Measurements from ENCODE around the gene PPP6R2. TPM values are rescaled to one million over a fixed set of nuclear protein-coding genes. Genes with fewer than 3 reads are reported as not detected.

Gene PPP6R2
- total and polyA plus RNA-seq, 9 of the 15 experiments (the other 6 are each of a cell fraction or from before 2014, with no cell fraction given), result 0.32 to 39.8 (median 21.4) TPM

DNA sequence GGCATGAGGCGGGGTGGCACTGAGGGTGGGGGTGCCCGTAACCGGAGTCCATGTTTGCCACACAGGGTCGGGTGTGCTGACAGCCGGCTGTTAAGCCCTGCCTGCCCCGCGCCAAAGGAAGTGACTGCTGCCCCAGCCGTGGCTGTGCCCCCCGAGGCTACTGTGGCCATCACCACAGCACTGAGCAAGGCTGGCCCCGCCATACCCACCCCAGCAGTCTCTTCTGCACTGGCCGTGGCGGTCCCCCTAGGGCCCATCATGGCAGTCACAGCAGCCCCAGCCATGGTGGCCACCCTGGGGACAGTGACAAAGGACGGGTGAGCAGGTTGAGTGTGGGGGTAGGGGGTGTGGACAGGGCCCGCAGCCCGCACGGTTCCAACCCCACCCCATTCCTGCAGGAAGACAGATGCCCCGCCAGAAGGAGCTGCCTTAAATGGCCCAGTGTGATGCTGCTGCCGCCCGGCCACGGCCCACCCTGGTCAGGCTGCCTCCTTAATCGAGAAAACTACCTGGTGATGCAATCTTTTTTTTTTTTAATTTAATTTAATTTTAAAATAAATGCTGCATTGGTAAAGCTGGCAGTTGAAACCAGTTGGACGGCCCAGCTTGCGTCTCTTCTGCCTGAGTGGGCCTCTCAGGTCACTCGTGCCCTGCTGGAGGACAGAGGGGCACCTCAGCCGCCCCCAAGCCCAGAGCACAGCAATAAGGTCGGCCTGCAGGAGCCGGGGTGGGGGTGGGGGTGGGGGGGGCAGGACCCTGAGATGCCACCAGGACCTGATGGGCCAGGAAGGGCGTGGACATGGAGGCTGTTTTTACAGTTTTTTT, 100.9 kb downstream of the PPP6R2 start (continued):
- TF ChIP-seq ZBTB17 (CRISPR knock-in tag; IDR thresholded peaks at IDR 0.05) (no peak), GATAD2B (IDR thresholded peaks at IDR 0.05; ENCODE audit: borderline replicate concordance) (no peak), FOXA1 (IDR thresholded peaks at IDR 0.05; ENCODE audit: borderline replicate concordance) (no peak), POLR2A (conservative IDR thresholded peaks at IDR 0.05) (peak; percentile 37; the same call in 1 of the 2 replicates), MYNN (IDR thresholded peaks at IDR 0.05) (peak; percentile 11; the same call in 1 of the 2 replicates), MYNN (CRISPR knock-in tag; IDR thresholded peaks at IDR 0.05) (no peak), RAD21 (CRISPR knock-in tag; conservative IDR thresholded peaks at IDR 0.05 in 1 of 2, IDR thresholded peaks at IDR 0.05 in 1 of 2) (no peak)

DNA sequence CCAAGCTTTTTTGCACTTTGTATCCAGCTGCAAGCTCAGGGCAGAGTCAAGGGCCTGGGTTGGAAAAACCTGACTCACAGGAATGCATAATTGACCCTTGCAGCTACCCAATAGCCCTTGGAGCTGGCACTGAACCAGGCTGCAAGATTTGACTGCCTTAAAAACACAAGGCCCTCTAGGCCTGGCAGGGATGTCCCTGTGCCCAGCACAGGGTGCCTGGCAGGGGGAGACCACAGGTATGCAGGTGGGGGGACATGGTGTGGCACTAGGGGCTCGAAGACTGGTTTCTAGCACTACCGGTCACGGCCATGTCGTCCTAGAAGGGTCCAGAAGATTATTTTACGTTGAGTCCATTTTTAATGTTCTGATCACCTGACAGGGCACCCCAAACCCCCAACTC, 101.5 kb downstream of the PPP6R2 start:
- H3K36me3 ChIP-seq (ENCODE audit: control insufficient read depth, insufficient read depth, low read length), result peaks cover 66% of the 10 kb centered on the region; the same call in 1 of the 3 replicates
- H3K9me1 ChIP-seq (ENCODE audit: control insufficient read depth, insufficient read depth, low read length), result no peaks in the 10 kb centered on the region
- no peak overlapping the region for H3K27ac ChIP-seq (ENCODE audit: extremely low read depth, low read depth, low read length)
- H3K4me2 ChIP-seq (ENCODE audit: insufficient read depth, low read length), result no peak overlapping the region
- H3K4me1 ChIP-seq (replicated peaks in 1 of 2; ENCODE audit: control insufficient read depth in 2 of 2, insufficient read depth in 2 of 2, low read length in 2 of 2), result peaks cover 0 to 41% of the 10 kb centered on the region in 2 experiments; a peak in 2 of 5 replicates
- no peaks in the 10 kb centered on the region for H3K27me3 ChIP-seq (ENCODE audit: control insufficient read depth in 2 of 2, insufficient read depth in 2 of 2, low read length in 2 of 2)
- in situ Hi-C loops (cut with MboI), result no loop called here
- no peak for FAIRE-seq
- H4K20me1 ChIP-seq (replicated peaks; ENCODE audit: control insufficient read depth, insufficient read depth, low read length), result no peaks in the 10 kb centered on the region
- H3K4me3 ChIP-seq, result no peak overlapping the region
- H3K9me3 ChIP-seq (replicated peaks; ENCODE audit: control insufficient read depth, insufficient read depth, low read depth, low read length), result no peaks in the 10 kb centered on the region
- BruUV-seq (replicated peaks), result no TSS peak
- H2AFZ ChIP-seq (ENCODE audit: low read depth, low read length), result no peak overlapping the region
- ATAC-seq, result no peak
- H3K9ac ChIP-seq (ENCODE audit: insufficient read depth in 1 of 2, low read depth in 2 of 2, low read length in 2 of 2), result no peak overlapping the region
- no peak for DNase-seq (ENCODE audit: extremely low read depth in 1 of 4, low spot score in 3 of 4)
- TF ChIP-seq ZNF75A (CRISPR knock-in tag; IDR thresholded peaks at IDR 0.05) (no peak), RBM22 (IDR thresholded peaks at IDR 0.05; ENCODE audit: low read depth, low read length, poor library complexity, severe bottlenecking) (no peak), ZNF644 (tag; IDR thresholded peaks at IDR 0.05; ENCODE audit: low read depth) (no peak), RBM39 (optimal IDR thresholded peaks at IDR 0.05; ENCODE audit: low read depth, low read length) (no peak), PML (IDR thresholded peaks at IDR 0.05; ENCODE audit: low read length) (no peak), SMARCA4 (IDR thresholded peaks at IDR 0.05) (no peak), ASH1L (IDR thresholded peaks at IDR 0.05; ENCODE audit: borderline replicate concordance, low read depth, partially characterized antibody) (no peak), CTBP1 (IDR thresholded peaks at IDR 0.05; ENCODE audit: borderline replicate concordance) (no peak), CAMTA2 (CRISPR knock-in tag; conservative IDR thresholded peaks at IDR 0.05) (no peak), FOSL1 (tag; conservative IDR thresholded peaks at IDR 0.05) (no peak), OTX1 (CRISPR knock-in tag; IDR thresholded peaks at IDR 0.05) (no peak), ZNF140 (CRISPR knock-in tag; IDR thresholded peaks at IDR 0.05) (no peak), ZNF717 (CRISPR knock-in tag; IDR thresholded peaks at IDR 0.05) (no peak), KDM1A (IDR thresholded peaks at IDR 0.05) (no peak), HIVEP1 (CRISPR knock-in tag; IDR thresholded peaks at IDR 0.05) (no peak)
- TF ChIP-seq, protein P1, sequence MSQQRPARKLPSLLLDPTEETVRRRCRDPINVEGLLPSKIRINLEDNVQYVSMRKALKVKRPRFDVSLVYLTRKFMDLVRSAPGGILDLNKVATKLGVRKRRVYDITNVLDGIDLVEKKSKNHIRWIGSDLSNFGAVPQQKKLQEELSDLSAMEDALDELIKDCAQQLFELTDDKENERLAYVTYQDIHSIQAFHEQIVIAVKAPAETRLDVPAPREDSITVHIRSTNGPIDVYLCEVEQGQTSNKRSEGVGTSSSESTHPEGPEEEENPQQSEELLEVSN (IDR thresholded peaks at IDR 0.05; ENCODE audit: borderline replicate concordance in 1 of 2, extremely low read depth in 1 of 2, insufficient read depth in 1 of 2, insufficient read length in 1 of 2, low read depth in 1 of 2, low read length in 1 of 2, poor library complexity in 1 of 2, severe bottlenecking in 1 of 2), result no peak
- POLR2A ChIA-PET, result interaction anchor here (0.6 to 0.7 kb wide), 3 partner anchors 28 to 580 kb away, joined by 3 read pairs; no protein-coding TSS in a partner anchor
- CTCF ChIA-PET (ENCODE audit: low intra/inter-chr PET ratio), result no interaction called here
- H3K79me2 ChIP-seq (ENCODE audit: control insufficient read depth, insufficient read depth, low read length), result no peaks in the 10 kb centered on the region
- intact Hi-C loops (cut with micrococcal nuclease), result no loop called here
- 89% methylated on average over 5 of the region's 5 CpGs for WGBS (ENCODE audit: insufficient coverage, low coverage, missing lambda C conversion rate)
